Measurements from ENCODE around the gene MME.
A peak's percentile ranks its signal among the peaks of the same experiment; 100 is the strongest.

The MME gene

DNA sequence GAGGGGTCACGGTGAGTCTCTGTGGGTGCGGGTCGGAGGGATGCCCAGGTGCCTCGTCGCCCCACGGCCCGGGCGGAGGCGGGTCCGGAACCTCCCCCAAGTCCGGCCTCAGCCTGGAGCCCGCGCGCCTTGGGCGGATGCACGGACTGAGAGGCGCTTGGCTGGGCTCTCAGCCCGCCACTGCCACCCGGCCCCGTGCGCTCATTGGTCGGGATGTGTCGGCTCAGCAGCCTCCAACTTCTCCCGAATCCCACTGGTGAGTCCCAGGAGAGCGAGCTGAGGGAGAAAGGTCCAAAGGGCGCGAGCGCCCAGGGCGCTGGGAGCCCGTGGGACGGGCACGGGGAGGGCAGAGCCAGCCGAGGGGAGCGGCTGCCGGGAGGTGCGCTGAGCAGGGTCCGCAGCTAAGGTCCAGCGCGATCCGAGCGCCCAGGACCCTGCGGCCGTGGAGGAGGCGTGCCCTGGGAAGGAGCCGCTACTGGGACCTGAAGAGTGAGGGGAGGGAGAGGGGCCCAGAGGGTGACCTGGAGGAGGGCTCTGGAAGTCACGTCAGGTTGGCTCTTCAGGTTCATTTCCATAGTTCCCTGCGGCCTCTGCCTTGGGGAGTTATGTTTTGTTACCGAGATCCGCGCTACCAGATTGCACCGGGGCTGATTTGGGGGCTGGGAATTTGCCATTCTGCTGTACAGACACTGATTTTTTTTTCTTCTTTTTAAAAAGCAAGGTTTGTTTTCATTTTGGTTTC lies at the start of gene MME:
Gene MME (plus strand): TSS at position 574 of the 742 bp plus-strand sequence. CDS start 3,849 bp downstream, outside the sequence.
- peak; percentile 69 for DNase-seq

- no peak for DNase-seq
Observed at GRCh38 chr3:155031186-155031585, 48.9 kb upstream of the MME start.

- no peak for DNase-seq
Observed at GRCh38 chr3:155032918-155033317, 47.2 kb upstream of the MME start.

- DNase-seq, result no peak
Observed at GRCh38 chr3:155034786-155035185, 45.3 kb upstream of the MME start.

GRCh38 chr3:155035553-155035952 lies 44.6 kb upstream of the MME start:
- no peak for DNase-seq

- no peak for DNase-seq
Observed at GRCh38 chr3:155037508-155038202, 42.5 kb upstream of the MME start.

- DNase-seq, result no peak
Observed at GRCh38 chr3:155038203-155038554, 41.9 kb upstream of the MME start.

GRCh38 chr3:155046935-155047334 lies 33.2 kb upstream of the MME start:
- DNase-seq, result no peak

DNA sequence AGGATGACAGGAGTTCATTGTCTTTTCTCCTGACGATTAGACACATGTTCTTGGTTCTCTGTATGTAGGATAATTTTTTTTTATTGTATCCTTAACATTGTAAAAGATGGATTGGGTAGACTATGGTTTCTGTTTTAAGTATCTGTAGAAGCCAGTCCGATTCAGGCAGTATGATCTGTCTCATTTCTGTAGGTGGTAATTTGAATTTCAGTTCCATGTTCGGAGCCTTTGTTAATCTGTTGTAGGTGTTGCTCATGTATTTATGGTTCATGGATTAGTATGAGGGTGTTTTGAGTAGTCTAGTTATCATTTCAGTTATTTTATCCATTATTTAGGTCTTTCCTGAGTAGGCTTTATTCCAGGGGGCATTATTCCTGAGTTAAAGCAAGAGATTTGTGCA lies 32.4 kb upstream of the MME start:
- no peak for DNase-seq

GRCh38 chr3:155049959-155050358 lies 30.2 kb upstream of the MME start:
- no peak for DNase-seq

DNA sequence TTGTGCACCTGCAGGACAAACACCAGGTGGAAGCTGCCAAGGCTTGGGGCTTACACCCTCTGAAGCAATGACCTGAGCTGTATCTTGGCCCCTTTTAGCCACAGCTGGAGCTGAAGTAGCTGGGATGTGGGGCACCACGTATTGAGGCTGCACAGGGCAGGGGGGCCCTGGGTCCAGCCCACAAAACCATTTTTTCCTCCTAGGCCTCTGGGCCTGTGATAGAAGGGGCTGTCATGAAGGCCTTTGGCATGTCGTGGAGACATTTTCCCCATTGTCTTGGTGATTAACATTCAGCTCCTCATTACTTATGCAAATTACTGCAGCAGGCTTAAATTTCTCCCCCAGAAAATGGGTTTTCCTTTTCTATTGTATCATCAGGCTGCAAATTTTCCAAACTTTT lies 27.6 kb upstream of the MME start:
- no peak for DNase-seq

GRCh38 chr3:155053756-155054155 lies 26.4 kb upstream of the MME start:
- no peak for DNase-seq

- no peak for DNase-seq
Observed at GRCh38 chr3:155064920-155065319, 15.2 kb upstream of the MME start.

GRCh38 chr3:155065537-155065936 lies 14.6 kb upstream of the MME start:
- no peak for DNase-seq

DNA sequence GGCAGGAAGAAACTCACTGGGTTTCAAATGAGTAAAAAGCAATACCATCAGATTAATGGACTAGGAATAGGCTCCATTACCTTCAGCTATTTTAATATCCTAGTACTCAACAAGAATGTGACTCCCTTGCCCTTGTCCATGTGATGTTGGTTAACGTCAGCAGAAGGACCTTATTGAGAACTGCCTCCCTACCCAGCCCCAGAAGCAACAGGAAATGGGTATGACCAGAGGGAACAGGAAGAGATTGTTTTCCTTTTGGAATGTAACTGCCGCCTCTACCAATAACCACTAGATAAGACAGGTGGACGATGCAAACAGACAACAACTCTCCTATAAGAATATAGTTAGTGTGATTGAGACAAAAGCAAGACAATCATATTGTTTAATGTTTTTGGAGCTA lies 10.4 kb upstream of the MME start:
- no peak for DNase-seq

DNA sequence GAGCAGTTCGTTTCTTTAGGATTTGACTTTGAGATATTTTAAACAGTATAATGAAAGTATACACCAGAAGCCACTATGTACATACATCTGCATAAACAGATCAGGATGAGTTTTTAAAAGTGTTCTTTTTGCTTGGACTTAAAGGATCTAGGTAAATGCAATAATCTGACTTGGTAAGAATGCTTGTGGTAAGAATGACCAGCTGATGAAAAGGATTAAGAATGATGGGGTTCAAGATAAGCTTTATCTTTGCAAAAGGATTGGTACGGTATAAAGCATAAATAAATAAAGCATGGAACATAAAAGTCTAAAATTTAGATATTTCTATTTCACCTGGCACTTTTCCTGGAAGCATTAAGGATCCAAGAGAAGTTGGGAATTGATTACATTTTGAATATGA lies 9.8 kb upstream of the MME start:
- no peak for DNase-seq

GRCh38 chr3:155070932-155071387 lies 9.2 kb upstream of the MME start:
- DNase-seq, result no peak

GRCh38 chr3:155075200-155075599 lies 4.9 kb upstream of the MME start:
- DNase-seq, result no peak

DNA sequence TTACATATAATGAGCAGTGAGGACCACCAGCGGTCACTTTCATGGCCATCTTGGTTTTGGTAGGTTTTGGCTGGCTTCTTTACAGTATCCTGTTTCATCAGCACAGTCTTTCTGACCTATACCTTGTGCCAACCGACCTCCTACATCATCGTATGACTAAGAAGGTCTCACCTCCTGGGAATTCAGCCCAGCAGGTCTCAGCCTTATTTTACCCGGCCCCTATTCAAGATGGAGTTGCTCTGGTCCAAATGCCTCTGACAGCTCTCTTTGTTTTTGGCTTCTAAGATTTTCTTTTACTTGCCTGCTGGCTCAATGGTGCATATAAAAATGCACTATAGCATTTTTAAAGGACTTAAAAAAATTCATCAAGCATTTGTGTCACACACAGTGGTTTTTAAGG lies 3.2 kb upstream of the MME start:
- no peak for DNase-seq

DNA sequence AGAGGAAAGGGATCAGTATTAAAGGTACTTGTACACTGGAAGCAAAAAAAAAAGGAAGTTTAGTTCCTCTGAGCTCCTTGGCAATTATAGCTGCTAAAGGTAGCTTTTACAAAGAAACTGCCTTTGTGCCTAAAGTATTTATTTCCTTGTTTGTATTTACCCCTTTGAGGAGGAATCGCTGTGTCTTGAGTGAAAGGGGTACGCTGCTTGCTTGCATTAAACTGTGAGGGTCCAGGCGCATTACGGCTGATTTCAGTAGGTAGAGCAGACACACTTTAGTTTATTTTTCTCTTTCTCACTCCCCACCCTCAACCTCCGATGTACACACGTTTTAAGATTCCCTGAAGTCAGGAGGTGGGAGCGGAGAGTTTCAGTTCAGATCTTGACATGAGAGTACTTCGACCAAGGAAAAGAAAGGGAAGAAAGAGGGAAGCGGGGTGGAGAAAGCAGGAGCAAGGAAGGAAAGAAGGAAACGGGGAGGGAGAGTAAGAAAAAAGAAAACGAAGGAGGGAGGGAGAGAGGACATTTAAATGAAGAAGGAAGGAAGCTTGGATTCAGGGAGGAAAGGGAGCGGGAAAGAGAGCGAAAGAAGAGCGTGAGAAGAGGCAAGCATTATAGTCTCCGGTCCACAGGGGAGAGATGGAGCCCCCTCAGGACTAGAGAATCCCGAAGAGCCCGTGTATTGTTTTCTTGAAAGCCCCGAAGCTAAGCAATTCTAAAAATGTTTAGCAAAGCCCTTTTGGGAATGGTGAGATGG lies 1.2 kb upstream of the MME start:
- DNase-seq, result no peak

DNA sequence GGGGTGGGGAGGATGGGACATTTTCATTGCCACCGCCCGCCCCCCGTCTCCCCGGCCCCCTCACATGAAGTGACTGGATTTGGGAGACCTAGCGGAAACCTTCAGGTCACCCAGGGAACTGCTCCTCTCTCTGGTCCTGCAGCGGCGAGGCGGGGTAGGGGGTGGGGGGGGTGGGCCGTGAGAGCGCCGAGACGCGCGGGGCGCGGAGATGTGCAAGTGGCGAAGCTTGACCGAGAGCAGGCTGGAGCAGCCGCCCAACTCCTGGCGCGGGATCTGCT lies 712 bp upstream of the MME start:
- no peak for DNase-seq

- DNase-seq, result no peak
Observed at GRCh38 chr3:155080692-155081091, 573 bp downstream of the MME start.

GRCh38 chr3:155083313-155083905 lies 3.3 kb downstream of the MME start:
- DNase-seq, result no peak

GRCh38 chr3:155084567-155084966 lies 4.4 kb downstream of the MME start:
- DNase-seq, result no peak

All from NCI-H146 (cell line).